Measurements from ENCODE around the gene KLHDC4.
"Not testable (repeated sequence)": the region's sequence is repeated elsewhere in the genome, so short reads cannot be mapped to it uniquely, and the experiment has no call there.

Gene KLHDC4

GRCh38 chr16:87681051-87681602 lies 84.7 kb downstream of the KLHDC4 start:
- DNase-seq, result not testable (repeated sequence)

- no peak for DNase-seq
These were observed 85.5 kb downstream of the KLHDC4 start for GRCh38 chr16:87680272-87680644.

GRCh38 chr16:87679593-87680271 lies 86.1 kb downstream of the KLHDC4 start:
- no peak for DNase-seq

- DNase-seq, result no peak
These were observed 87.2 kb downstream of the KLHDC4 start for GRCh38 chr16:87678618-87679017.

GRCh38 chr16:87677830-87678229 lies 88.0 kb downstream of the KLHDC4 start:
- DNase-seq, result no peak

GRCh38 chr16:87675111-87675719 lies 90.6 kb downstream of the KLHDC4 start:
- DNase-seq, result no peak

- DNase-seq, result no peak
These were observed 91.4 kb downstream of the KLHDC4 start for GRCh38 chr16:87674419-87674818.

- DNase-seq, result no peak
These were observed 94.0 kb downstream of the KLHDC4 start for GRCh38 chr16:87671715-87672270.

GRCh38 chr16:87671221-87671620 lies 94.6 kb downstream of the KLHDC4 start:
- no peak for DNase-seq

- DNase-seq, result no peak
These were observed 96.1 kb downstream of the KLHDC4 start for GRCh38 chr16:87669672-87670071.

- no peak for DNase-seq
These were observed 97.8 kb downstream of the KLHDC4 start for GRCh38 chr16:87667946-87668345.

- DNase-seq, result no peak
These were observed 98.3 kb downstream of the KLHDC4 start for GRCh38 chr16:87667443-87667842.

GRCh38 chr16:87666919-87667318 lies 98.9 kb downstream of the KLHDC4 start:
- no peak for DNase-seq

GRCh38 chr16:87665193-87665592 lies 100.6 kb downstream of the KLHDC4 start:
- no peak for DNase-seq

GRCh38 chr16:87664792-87665191 lies 101.0 kb downstream of the KLHDC4 start:
- no peak for DNase-seq

- DNase-seq, result no peak
These were observed 103.3 kb downstream of the KLHDC4 start for GRCh38 chr16:87662254-87663204.

GRCh38 chr16:87661561-87661960 lies 104.2 kb downstream of the KLHDC4 start:
- no peak for DNase-seq

- no peak for DNase-seq
These were observed 107.1 kb downstream of the KLHDC4 start for GRCh38 chr16:87658564-87659225.
